Sigmoid colon (tissue), 7 donors: ENCODE measurements around the gene LMBR1. TPM values are rescaled to one million over a fixed set of nuclear protein-coding genes. Genes with fewer than 3 reads are reported as not detected.
"Not testable (repeated sequence)": the region's sequence is repeated elsewhere in the genome, so short reads cannot be mapped to it uniquely, and the experiment has no call there.

Experiments
- DNase-seq: peaks from one replicate; pipeline ENCODE4 v3.0.0-alpha.2; 2019
- H3K27ac ChIP-seq, 4 donors: fragments of 200-600 bp; sonication (generic); one replicate each; pipeline ENCODE4 v1.5.1; 2016 to 2019; ENCODE audit warnings: mild to moderate bottlenecking in 1 of 4
- H3K27me3 ChIP-seq, 3 donors: fragments of 200-600 bp; sonication (generic); one replicate each; pipeline ENCODE4 v1.5.1; 2019; ENCODE audit warnings: mild to moderate bottlenecking in 1 of 3
- H3K36me3 ChIP-seq, 4 donors: fragments of 200-600 bp; sonication (generic); one replicate each; pipeline ENCODE4 v1.5.1; 2016 to 2019
- H3K4me1 ChIP-seq, 4 donors: fragments of 200-600 bp; sonication (generic); one replicate each; pipeline ENCODE4 v1.5.1; 2017 to 2019
- H3K4me3 ChIP-seq, 4 donors: fragments of 200-600 bp; sonication (generic); one replicate each; pipeline ENCODE4 v1.5.1; 2017 to 2019; ENCODE audit warnings: mild to moderate bottlenecking in 2 of 4, moderate library complexity in 1 of 4
- H3K9me3 ChIP-seq, 4 donors: fragments of 200-600 bp in 3 of 4; sonication (generic) in 3 of 4; one replicate each; pipeline versions ENCODE4 v1.5.1 to v1.6.1; 2013 to 2019
- EP300 ChIP-seq, 4 donors: sonication (generic); formaldehyde crosslinking; IDR thresholded peaks; one replicate each; pipeline ENCODE4 v1.6.1; 2017; ENCODE audit warnings: antibody characterized with exemption in 4 of 4
- POLR2A ChIP-seq, 2 donors: fragments of 450-650 bp; IDR thresholded peaks; one replicate each; pipeline ENCODE4 v1.6.1; 2016; ENCODE audit warnings: antibody characterized with exemption in 2 of 2, mild to moderate bottlenecking in 2 of 2, moderate library complexity in 2 of 2
- POLR2AphosphoS5 ChIP-seq, 4 donors: sonication (generic); formaldehyde crosslinking; IDR thresholded peaks; one replicate each; pipeline ENCODE4 v1.6.1; 2017; ENCODE audit warnings: antibody characterized with exemption in 4 of 4
- WGBS, 2 donors: extraction: QIAGEN DNeasy Blood & Tissue Kit; methylation state at CpG; one replicate each; pipeline ENCODE4 v1.1.7; 2013; 5-methylcytosine and 5-hydroxymethylcytosine counted together
- intact Hi-C: fragments of 100-400 bp; cut with DNase I; formaldehyde crosslinking; loops from one replicate; pipeline ENCODE4 v1.15.1; 2023
- polyA plus RNA-seq, 3 donors: library from polyadenylated mRNA; stranded (reverse); fragments of 200-250 nt; gene quantifications; one replicate each; pipeline ENCODE4 v1.2.3, GENCODE V29; 2013
- total RNA-seq, 4 donors: library from RNA; depleted of rRNA; stranded (reverse); fragments of >200 nt; gene quantifications; one replicate each; pipeline ENCODE4 v1.1.0, GENCODE V29; 2016
- TF ChIP-seq, protein P1 (sequence below), 4 experiments: fragments of 450-650 bp in 3 of 4; fragments of 200-600 bp in 1 of 4; IDR thresholded peaks; one replicate each; pipeline ENCODE4 v1.5.1; 2016 to 2019; ENCODE audit warnings: antibody characterized with exemption in 4 of 4, mild to moderate bottlenecking in 3 of 4, moderate library complexity in 2 of 4
- donor health status: healthy with polysubstance abuse.
- donor health status: Bipolar disorder and iron deficiency.
- donor health status: healthy.

LMBR1 gene
- total and polyA plus RNA-seq, 7 donors = 2.5 to 60.9 (median 43.9) TPM

DNA sequence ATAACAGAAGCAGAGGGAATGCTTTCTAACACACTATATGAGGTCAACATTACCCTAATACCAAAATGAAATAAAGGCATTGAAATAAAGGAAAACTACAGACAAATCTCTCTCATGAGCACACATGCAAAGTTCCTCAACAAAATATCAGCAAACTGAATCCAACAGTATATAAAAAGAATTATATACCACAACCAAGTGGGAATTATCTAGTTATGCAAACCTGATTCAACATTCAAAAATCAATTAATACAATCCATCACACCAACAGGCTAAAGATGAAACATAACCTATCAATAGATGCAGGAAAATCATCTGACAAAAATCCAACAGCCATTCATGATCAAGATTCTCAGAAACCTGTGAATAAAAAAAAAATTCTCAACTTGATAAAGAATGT, 34.5 kb downstream of the LMBR1 start:
- TF ChIP-seq, protein P1, sequence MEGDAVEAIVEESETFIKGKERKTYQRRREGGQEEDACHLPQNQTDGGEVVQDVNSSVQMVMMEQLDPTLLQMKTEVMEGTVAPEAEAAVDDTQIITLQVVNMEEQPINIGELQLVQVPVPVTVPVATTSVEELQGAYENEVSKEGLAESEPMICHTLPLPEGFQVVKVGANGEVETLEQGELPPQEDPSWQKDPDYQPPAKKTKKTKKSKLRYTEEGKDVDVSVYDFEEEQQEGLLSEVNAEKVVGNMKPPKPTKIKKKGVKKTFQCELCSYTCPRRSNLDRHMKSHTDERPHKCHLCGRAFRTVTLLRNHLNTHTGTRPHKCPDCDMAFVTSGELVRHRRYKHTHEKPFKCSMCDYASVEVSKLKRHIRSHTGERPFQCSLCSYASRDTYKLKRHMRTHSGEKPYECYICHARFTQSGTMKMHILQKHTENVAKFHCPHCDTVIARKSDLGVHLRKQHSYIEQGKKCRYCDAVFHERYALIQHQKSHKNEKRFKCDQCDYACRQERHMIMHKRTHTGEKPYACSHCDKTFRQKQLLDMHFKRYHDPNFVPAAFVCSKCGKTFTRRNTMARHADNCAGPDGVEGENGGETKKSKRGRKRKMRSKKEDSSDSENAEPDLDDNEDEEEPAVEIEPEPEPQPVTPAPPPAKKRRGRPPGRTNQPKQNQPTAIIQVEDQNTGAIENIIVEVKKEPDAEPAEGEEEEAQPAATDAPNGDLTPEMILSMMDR (IDR thresholded peaks at IDR 0.05) = no peak
- TF ChIP-seq EP300 (IDR thresholded peaks at IDR 0.05) (no peak), POLR2A (IDR thresholded peaks at IDR 0.05) (no peak), POLR2AphosphoS5 (IDR thresholded peaks at IDR 0.05) (no peak)
- Histone ChIP-seq H3K36me3 (no peaks in the 10 kb centered on the region), H3K9me3 (peaks cover 0 to 12% (median 3%) of the 10 kb centered on the region in 4 donors), H3K4me3 (no peak overlapping the region), H3K27ac (no peak overlapping the region), H3K4me1 (no peaks in the 10 kb centered on the region), H3K27me3 (no peaks in the 10 kb centered on the region)
- DNase-seq = no peak
- intact Hi-C loops = no loop called here

DNA sequence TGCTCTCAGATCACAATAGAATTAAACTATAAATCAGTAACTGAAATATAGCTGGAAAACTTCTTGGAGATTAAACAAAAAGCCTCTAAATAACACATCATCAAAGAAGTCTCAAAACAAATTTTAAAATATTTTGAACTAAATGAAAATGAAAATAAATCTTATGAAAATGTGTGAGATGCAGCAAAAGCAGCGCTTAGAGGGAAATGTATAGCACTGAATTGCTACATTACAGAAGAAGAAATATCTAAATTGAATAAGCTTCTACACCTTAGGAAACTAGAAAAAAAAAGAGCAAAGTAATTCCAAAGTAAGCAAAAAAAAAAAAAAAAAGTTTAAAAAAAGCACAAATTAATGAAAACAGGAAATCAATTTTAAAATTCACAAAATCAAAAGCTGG, 35.2 kb downstream of the LMBR1 start:
- H3K36me3 ChIP-seq = no peaks in the 10 kb centered on the region
- H3K27me3 ChIP-seq = no peaks in the 10 kb centered on the region
- WGBS, 2 donors = 97 to 100% methylated on average over 1 of the region's 1 CpG
- H3K4me1 ChIP-seq = no peaks in the 10 kb centered on the region
- intact Hi-C loops = no loop called here
- H3K4me3 ChIP-seq = no peak overlapping the region
- no peak for TF ChIP-seq POLR2AphosphoS5 (IDR thresholded peaks at IDR 0.05)
- TF ChIP-seq, protein P1 (IDR thresholded peaks at IDR 0.05) = no peak
- TF ChIP-seq EP300 (IDR thresholded peaks at IDR 0.05) = no peak
- TF ChIP-seq POLR2A (IDR thresholded peaks at IDR 0.05) = no peak
- no peak for DNase-seq
- peaks cover 0 to 12% (median 3%) of the 10 kb centered on the region in 4 donors for H3K9me3 ChIP-seq
- H3K27ac ChIP-seq = no peak overlapping the region

DNA sequence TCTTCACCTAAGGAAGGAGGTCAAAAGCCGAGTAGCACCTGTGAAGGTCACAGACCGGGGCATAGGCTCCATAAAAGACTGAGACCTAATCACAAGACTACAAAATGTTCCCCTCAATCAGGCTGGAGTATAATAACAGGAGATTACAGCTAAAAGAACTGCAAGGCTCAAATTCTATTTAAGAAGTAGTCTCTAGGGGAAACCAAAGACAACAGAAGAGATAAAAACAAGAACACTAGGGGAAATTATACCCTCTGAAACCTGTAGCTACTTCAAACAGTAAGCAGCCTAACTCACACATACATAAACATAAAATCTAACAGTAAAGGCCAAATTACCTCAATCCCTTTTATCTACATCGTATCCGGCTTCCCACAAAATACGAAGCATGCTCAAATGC, 38.3 kb downstream of the LMBR1 start:
- intact Hi-C loops = no loop called here
- H3K36me3 ChIP-seq = no peaks in the 10 kb centered on the region
- H3K4me3 ChIP-seq = no peak overlapping the region
- H3K27ac ChIP-seq = no peak overlapping the region
- TF ChIP-seq POLR2AphosphoS5 (IDR thresholded peaks at IDR 0.05) = no peak
- TF ChIP-seq POLR2A (IDR thresholded peaks at IDR 0.05) = no peak
- no peak for TF ChIP-seq EP300 (IDR thresholded peaks at IDR 0.05)
- TF ChIP-seq, protein P1 (IDR thresholded peaks at IDR 0.05) = no peak
- no peaks in the 10 kb centered on the region for H3K4me1 ChIP-seq
- no peak for DNase-seq
- no peaks in the 10 kb centered on the region for H3K27me3 ChIP-seq
- peaks cover 0 to 6% (median 1%) of the 10 kb centered on the region in 4 donors for H3K9me3 ChIP-seq
- 96 to 98% methylated on average over 5 of the region's 5 CpGs for WGBS, 2 donors

DNA sequence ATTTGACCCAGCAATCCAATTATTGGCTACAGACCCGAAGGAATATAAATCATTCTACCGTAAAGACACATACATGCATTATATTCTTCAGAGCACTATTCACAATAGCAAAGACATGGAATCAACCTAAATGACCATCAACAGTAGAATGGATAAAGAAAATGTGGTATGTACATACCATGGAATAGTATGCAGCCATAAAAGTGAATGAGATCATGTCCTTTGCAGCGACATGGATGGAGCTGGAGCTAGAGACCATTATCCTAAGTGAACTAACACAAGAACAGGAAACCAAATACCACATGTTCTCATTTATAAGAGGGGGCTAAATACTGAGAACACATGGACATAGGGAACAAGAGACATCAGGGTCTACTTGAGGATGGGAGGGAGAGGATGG, 44.0 kb downstream of the LMBR1 start:
- no peak for TF ChIP-seq POLR2AphosphoS5 (IDR thresholded peaks at IDR 0.05)
- Histone ChIP-seq H3K4me3 (no peak overlapping the region), H3K27me3 (no peaks in the 10 kb centered on the region), H3K36me3 (no peaks in the 10 kb centered on the region), H3K27ac (no peak overlapping the region), H3K4me1 (no peaks in the 10 kb centered on the region), H3K9me3 (no peaks in the 10 kb centered on the region)
- DNase-seq = no peak
- 98 to 99% methylated on average over 3 of the region's 3 CpGs for WGBS, 2 donors
- intact Hi-C loops = no loop called here

DNA sequence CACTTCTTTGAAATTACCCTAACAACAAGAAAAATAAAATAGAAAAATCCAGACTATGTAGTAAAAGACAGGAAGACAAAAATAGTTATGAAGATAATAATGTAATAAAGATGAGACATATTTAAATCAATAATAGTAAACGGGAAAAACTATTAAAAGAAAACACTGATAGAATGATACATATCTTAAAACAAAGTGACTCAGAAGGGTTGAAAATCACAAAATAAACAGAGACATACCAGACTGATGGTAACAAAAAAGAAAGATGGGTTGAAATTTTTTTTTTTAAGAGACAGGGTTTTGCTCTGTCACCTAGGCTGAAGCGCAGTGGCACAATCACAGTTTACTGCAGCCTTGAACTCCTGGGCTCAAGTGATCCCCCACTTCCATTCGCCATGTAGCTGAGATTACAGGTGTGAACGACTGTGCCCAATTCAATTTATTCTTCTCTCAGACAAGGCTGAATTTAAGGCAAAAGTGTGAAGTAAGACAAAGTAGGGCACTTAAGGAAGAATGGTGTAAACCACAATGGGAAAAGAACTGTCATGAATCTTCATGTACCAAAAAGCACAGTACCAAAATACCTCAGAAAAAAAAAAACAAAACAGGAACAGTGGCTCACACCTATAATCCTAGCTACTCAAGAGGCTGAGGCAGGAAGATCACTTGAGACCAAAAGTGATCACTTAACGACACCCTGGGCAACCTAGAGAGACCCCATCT, 47.4 kb downstream of the LMBR1 start:
- DNase-seq = no peak
- Histone ChIP-seq H3K27ac (no peak overlapping the region), H3K27me3 (no peaks in the 10 kb centered on the region), H3K9me3 (no peaks in the 10 kb centered on the region), H3K4me1 (no peaks in the 10 kb centered on the region), H3K36me3 (no peaks in the 10 kb centered on the region), H3K4me3 (no peak overlapping the region)
- no peak for TF ChIP-seq EP300 (IDR thresholded peaks at IDR 0.05)
- TF ChIP-seq, protein P1 (IDR thresholded peaks at IDR 0.05) = no peak
- no peak for TF ChIP-seq POLR2A (IDR thresholded peaks at IDR 0.05)
- no peak for TF ChIP-seq POLR2AphosphoS5 (IDR thresholded peaks at IDR 0.05)
- intact Hi-C loops = no loop called here
- 82 to 87% methylated on average over 5 of the region's 5 CpGs for WGBS, 2 donors

DNA sequence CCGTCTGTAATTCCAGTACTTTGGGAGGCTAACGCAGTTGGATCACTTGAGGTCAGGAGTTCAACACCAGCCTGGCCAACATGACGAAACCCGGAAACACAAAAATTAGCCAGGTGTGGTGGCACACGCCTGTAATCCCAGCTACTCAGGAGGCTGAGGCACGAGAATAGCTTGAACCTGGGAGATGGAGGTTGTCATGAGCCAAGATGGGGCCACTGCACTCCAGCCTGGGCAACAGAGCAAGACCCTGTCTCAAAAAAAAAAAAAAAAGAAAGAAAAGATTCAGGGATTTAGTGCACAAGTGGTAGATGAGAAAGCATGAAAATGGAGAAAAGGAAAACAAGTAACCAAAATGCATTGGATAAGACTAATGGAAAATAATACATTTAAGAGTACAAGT, 49.4 kb downstream of the LMBR1 start:
- WGBS, 2 donors = 96 to 97% methylated on average over 6 of the region's 6 CpGs
- intact Hi-C loops, H3K36me3 ChIP-seq, H3K4me1 ChIP-seq, DNase-seq, H3K4me3 ChIP-seq, H3K27ac ChIP-seq, H3K27me3 ChIP-seq, H3K9me3 ChIP-seq: not testable (repeated sequence)
